K562 (cell line): ENCODE data around the gene PTPRC.

Source experiments
- ASH1L ChIP-seq: fragments of 450-650 bp; IDR thresholded peaks from 2 replicates; pipeline ENCODE4 v1.6.1; 2018; ENCODE audit warnings: borderline replicate concordance, mild to moderate bottlenecking, low read depth; ENCODE audit not compliant: partially characterized antibody
- CTCF ChIP-seq, 3 experiments: IDR thresholded peaks in 2 of 3; conservative IDR thresholded peaks in 1 of 3; 2 replicates each; pipeline ENCODE4 v1.5.1; 2011 to 2012; ENCODE audit warnings: low read length in 3 of 3, mild to moderate bottlenecking in 3 of 3, control low read depth in 2 of 3, improper control_type of control experiment in 1 of 3, inconsistent platforms in 1 of 3, low read depth in 1 of 3, mixed read lengths in 1 of 3, moderate library complexity in 1 of 3; ENCODE audit not compliant: insufficient read depth in 2 of 3
- HIVEP1 ChIP-seq: fragments of 250-450 bp; sonication (Bioruptor Pico); IDR thresholded peaks from 2 replicates; pipeline ENCODE4 v1.4.0; 2020; ENCODE audit warnings: mild to moderate bottlenecking
- NCOA4 ChIP-seq: fragments of 450-650 bp; IDR thresholded peaks from 2 replicates; pipeline ENCODE4 v1.6.1; 2018; ENCODE audit warnings: mild to moderate bottlenecking; ENCODE audit not compliant: partially characterized antibody
- ZNF175 ChIP-seq: fragments of 200-800 bp; sonication (Bioruptor generic); IDR thresholded peaks from 2 replicates; pipeline ENCODE4 v1.6.1; 2016; ENCODE audit warnings: low read depth, mild to moderate bottlenecking, missing genetic modification characterization, missing compliant biosample characterization
- TF ChIP-seq, protein P1 (sequence below), 2 experiments: IDR thresholded peaks in 1 of 2; conservative IDR thresholded peaks in 1 of 2; 2 replicates each; pipeline ENCODE4 v1.6.1; 2016; ENCODE audit warnings: low read depth in 2 of 2, mild to moderate bottlenecking in 1 of 2, missing compliant biosample characterization in 1 of 2, missing genetic modification characterization in 1 of 2, moderate library complexity in 1 of 2

DNA sequence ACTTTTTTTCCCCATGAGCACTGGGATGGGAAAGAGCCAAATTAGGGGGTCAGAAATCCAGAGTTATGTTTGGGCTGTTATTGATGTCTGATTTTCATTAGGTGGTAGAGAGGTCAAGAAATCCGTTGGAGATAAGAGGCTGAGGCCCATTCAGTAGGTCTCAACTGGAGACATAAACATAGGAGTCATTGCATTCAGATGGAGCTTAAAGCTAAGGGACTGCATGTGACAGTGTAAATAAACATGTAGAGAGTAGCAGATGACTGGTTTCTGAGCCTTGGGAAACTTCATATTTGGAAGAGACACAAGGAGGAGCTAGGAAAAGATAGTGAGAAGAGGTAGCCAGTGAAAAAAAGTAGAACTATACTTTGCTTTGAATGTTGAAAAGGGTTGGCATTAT is 11.7 kb downstream of the PTPRC start:
- TF ChIP-seq, protein P1, sequence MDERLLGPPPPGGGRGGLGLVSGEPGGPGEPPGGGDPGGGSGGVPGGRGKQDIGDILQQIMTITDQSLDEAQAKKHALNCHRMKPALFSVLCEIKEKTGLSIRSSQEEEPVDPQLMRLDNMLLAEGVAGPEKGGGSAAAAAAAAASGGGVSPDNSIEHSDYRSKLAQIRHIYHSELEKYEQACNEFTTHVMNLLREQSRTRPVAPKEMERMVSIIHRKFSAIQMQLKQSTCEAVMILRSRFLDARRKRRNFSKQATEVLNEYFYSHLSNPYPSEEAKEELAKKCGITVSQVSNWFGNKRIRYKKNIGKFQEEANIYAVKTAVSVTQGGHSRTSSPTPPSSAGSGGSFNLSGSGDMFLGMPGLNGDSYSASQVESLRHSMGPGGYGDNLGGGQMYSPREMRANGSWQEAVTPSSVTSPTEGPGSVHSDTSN (CRISPR knock-in tag; IDR thresholded peaks at IDR 0.05; ENCODE audit: low read depth) = no peak
- TF ChIP-seq, protein P1 (tag; conservative IDR thresholded peaks at IDR 0.05; ENCODE audit: low read depth) = no peak
- TF ChIP-seq ASH1L (no peak), NCOA4 (no peak), ZNF175 (no peak), CTCF (IDR thresholded peaks at IDR 0.05 in 2 of 3, conservative IDR thresholded peaks at IDR 0.05 in 1 of 3; ENCODE audit: insufficient read depth in 2 of 3, low read depth in 1 of 3, low read length in 3 of 3) (no peak), HIVEP1 (CRISPR knock-in tag) (no peak)
